ENCODE data around the gene TOP3A. TPM values are rescaled to one million over a fixed set of nuclear protein-coding genes. Genes with fewer than 3 reads are reported as not detected.

The TOP3A gene
- total RNA-seq, 1 experiment from 2014 or later, result 31.8 TPM

GRCh38 chr17:18228176-18228682 lies 86.6 kb downstream of the TOP3A start:
- in situ Hi-C loops (cut with HindIII; ENCODE audit: low pct_unique_long_range_greater_than_20kb, low sequenced_read_pairs), result no loop called here
- no peak for DNase-seq (ENCODE audit: low read depth, low spot score)

DNA sequence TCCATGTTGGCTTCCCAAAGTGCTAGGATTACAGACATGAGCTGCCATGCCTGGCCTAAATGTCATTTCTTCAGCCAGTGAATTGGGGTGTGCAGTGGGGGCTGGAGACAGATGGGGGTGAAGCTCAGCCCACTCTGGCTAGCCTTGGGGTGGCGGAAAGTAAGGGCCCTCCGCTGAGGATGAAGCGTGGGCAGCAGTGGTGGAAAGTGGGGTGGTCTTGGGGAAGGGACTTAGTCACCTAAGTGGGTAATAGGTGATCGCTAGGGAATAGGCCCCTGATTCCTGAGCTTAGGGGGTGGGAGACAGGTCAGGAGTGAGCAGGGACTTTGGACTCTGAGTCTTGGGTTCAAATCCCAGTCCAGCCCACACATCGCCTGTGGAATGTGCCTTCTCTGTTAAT lies 87.2 kb downstream of the TOP3A start:
- in situ Hi-C loops (cut with HindIII; ENCODE audit: low pct_unique_long_range_greater_than_20kb, low sequenced_read_pairs), result no loop called here
- no peak for DNase-seq (ENCODE audit: low read depth, low spot score)

- in situ Hi-C loops (cut with HindIII; ENCODE audit: low pct_unique_long_range_greater_than_20kb, low sequenced_read_pairs), result no loop called here
- DNase-seq (ENCODE audit: low read depth, low spot score), result no peak
Measured at GRCh38 chr17:18226284-18226945, 88.4 kb downstream of the TOP3A start.

DNA sequence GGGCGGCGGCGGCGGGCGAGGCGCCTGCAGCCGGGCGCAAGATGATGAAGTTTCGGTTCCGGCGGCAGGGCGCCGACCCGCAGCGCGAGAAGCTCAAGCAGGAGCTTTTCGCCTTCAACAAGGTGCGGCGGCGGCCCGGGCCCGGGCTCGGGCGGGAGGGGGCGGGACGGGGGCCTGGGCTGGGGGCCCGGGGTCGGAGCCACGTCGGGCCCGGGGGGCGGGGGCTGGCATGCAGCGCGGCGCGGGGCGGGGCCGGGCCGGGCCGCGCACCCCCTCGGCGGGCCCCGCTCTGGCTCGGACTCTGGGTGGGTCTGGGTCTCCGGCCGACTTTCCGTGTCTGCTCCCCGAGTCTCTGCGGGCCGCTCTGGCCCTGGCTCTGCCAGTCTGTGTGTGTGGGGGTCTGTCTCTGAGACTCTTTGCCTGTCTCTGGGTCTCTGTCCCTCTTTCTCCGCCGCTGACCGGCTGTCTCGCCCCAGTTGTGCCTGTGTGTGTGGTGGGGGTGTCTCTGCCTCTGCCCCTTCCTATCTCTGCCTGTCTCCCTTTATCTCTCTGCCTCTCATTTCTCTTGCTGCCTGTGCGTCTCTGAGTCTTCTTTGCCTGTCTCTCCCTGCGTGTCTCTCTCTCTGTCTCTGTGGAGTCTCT lies 89.0 kb downstream of the TOP3A start:
- in situ Hi-C loops (cut with HindIII; ENCODE audit: low pct_unique_long_range_greater_than_20kb, low sequenced_read_pairs), result no loop called here
- DNase-seq (ENCODE audit: low read depth, low spot score), result peak; percentile 20

- in situ Hi-C loops (cut with HindIII; ENCODE audit: low pct_unique_long_range_greater_than_20kb, low sequenced_read_pairs), result no loop called here
- DNase-seq (ENCODE audit: low read depth, low spot score), result peak; percentile 94
Measured at GRCh38 chr17:18225121-18225641, 89.6 kb downstream of the TOP3A start, which contains the start of gene LLGL1. TSS of gene LLGL1 (plus strand) at chr17:18225635. CDS start at chr17:18225683, 48 bp downstream.

GRCh38 chr17:18224387-18225120 lies 90.2 kb downstream of the TOP3A start:
- no peak for DNase-seq (ENCODE audit: low read depth, low spot score)
- in situ Hi-C loops (cut with HindIII; ENCODE audit: low pct_unique_long_range_greater_than_20kb, low sequenced_read_pairs), result no loop called here

DNA sequence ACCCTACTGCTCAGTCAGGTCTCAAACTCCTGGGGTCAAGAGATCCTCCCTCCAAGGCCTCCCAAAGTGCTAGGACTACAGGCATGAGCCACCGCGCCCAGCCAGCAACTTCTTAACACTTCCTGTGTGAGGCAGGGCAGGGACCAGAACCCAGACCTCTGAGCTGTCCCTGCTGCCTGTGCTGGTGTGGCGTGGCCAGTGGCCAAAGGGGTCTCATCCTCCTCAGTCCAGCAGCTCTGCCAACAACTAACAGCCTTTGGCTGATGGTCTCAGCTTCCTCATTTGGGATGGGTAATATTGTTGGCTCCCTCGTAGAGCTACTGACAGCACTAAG lies 90.8 kb downstream of the TOP3A start:
- in situ Hi-C loops (cut with HindIII; ENCODE audit: low pct_unique_long_range_greater_than_20kb, low sequenced_read_pairs), result no loop called here
- DNase-seq (ENCODE audit: low read depth, low spot score), result no peak

Other genes starting within 250 kb of the TOP3A start
- gene DRG2, start 227.0 kb downstream of the TOP3A start, total RNA-seq (2014; rRNA removed; shearing (Covaris generic)), result 43.0 and 44.2 TPM in 2 replicates
- gene MYO15A, start 206.2 kb downstream of the TOP3A start, total RNA-seq (2014; rRNA removed; shearing (Covaris generic)), result 0.08 and 0.16 TPM in 2 replicates
- 85.5 and 97.6 TPM in 2 replicates for gene ALKBH5, start 131.2 kb downstream of the TOP3A start, total RNA-seq (2014; rRNA removed; shearing (Covaris generic))
- 16.9 and 18.0 TPM in 2 replicates for gene LLGL1, start 89.4 kb downstream of the TOP3A start, total RNA-seq (2014; rRNA removed; shearing (Covaris generic))
- 96.0 and 113 TPM in 2 replicates for gene FLII, start 56.3 kb downstream of the TOP3A start, total RNA-seq (2014; rRNA removed; shearing (Covaris generic))
- gene MIEF2, start 54.3 kb downstream of the TOP3A start, total RNA-seq (2014; rRNA removed; shearing (Covaris generic)), result 5.4 TPM in 2 replicates
- 22.0 and 23.1 TPM in 2 replicates for gene SMCR8, start 299 bp upstream of the TOP3A start, total RNA-seq (2014; rRNA removed; shearing (Covaris generic))
- 20.5 and 21.4 TPM in 2 replicates for gene SHMT1, start 48.6 kb upstream of the TOP3A start, total RNA-seq (2014; rRNA removed; shearing (Covaris generic))
- gene EVPLL, start 62.8 kb upstream of the TOP3A start, total RNA-seq (2014; rRNA removed; shearing (Covaris generic)), result not detected in 2 replicates
- gene LGALS9C, start 161.8 kb upstream of the TOP3A start, total RNA-seq (2014; rRNA removed; shearing (Covaris generic)), result not detected in 2 replicates

Data from SK-MEL-5 (cell line).